Measurements from ENCODE around the gene TRAK2.

- TF ChIP-seq POLR2AphosphoS5 (IDR thresholded peaks at IDR 0.05; ENCODE audit: insufficient read depth, low read depth, low read length) (no peak), EZH2 (IDR thresholded peaks at IDR 0.05; ENCODE audit: borderline replicate concordance, low read depth, low read length, severe bottlenecking) (no peak)
Observed at GRCh38 chr2:201396595-201396994, 54.7 kb downstream of the TRAK2 start.

Measured in endothelial cell of umbilical vein (primary cell).